Renal pelvis (tissue), 4 donors: ENCODE data around the gene RFTN1. TPM values are rescaled to one million over a fixed set of nuclear protein-coding genes. Genes with fewer than 3 reads are reported as not detected.

Experiments
- DNase-seq: peaks from one replicate; pipeline ENCODE4 v3.0.0-alpha.2; 2013
- polyA plus RNA-seq, 3 donors: library from polyadenylated mRNA; unstranded; fragments of 120-200 nt; gene quantifications; one replicate each; pipeline ENCODE4 v1.2.1, GENCODE V29; 2013; ENCODE audit not compliant: insufficient read length in 3 of 3

The RFTN1 gene
- polyA plus RNA-seq, 3 donors = 25.1 to 32.5 (median 31.6) TPM

DNA sequence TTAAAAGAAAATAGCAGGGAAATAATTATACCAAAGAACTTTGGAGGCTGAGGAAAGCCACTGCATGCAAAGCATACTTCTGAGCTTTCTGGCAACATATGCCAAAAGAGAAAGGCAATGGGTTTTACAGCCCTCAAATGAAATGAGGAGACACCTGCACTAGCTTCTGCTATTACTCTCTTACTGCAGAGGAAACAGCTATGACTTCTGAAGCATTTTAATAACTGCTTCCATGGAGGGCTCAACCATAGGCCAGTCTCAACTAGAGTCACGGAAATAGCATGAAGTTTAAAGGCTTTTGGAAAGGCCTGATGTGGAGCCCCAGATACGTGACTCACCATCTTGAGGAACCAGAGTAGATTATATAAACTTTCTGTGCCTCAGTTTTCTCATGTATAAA, 133.7 kb downstream of the RFTN1 start:
- DNase-seq = no peak

GRCh38 chr3:16378920-16379319, 134.6 kb downstream of the RFTN1 start:
- no peak for DNase-seq

- DNase-seq = no peak
These were observed 135.1 kb downstream of the RFTN1 start for GRCh38 chr3:16378415-16378814.

DNA sequence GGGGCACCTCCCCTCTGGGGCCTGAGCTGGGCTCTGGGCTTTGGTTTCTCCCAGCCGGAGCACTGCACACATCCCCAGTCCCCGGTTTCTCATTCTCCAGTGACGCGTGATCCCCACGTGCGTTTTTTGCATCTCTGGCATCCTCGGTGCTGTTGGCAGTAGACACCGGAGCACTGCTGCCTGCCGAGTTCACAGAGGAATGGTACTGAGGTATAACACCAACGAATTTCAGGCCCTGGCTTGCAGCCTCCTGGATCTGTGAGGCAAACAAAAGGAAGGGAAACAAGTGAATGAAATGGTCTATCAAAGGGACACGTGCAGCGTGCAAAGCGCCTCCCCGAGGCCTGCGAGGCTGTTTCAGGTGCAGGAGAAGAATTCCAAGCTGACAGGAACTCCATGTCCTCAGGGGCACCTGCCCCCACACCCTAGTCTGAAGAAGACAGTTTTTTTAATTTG, 135.6 kb downstream of the RFTN1 start:
- DNase-seq = no peak

- no peak for DNase-seq
These were observed 136.3 kb downstream of the RFTN1 start for GRCh38 chr3:16377196-16377595.

GRCh38 chr3:16375891-16376290, 137.6 kb downstream of the RFTN1 start:
- no peak for DNase-seq

GRCh38 chr3:16374935-16375245, 138.6 kb downstream of the RFTN1 start:
- DNase-seq = no peak

DNA sequence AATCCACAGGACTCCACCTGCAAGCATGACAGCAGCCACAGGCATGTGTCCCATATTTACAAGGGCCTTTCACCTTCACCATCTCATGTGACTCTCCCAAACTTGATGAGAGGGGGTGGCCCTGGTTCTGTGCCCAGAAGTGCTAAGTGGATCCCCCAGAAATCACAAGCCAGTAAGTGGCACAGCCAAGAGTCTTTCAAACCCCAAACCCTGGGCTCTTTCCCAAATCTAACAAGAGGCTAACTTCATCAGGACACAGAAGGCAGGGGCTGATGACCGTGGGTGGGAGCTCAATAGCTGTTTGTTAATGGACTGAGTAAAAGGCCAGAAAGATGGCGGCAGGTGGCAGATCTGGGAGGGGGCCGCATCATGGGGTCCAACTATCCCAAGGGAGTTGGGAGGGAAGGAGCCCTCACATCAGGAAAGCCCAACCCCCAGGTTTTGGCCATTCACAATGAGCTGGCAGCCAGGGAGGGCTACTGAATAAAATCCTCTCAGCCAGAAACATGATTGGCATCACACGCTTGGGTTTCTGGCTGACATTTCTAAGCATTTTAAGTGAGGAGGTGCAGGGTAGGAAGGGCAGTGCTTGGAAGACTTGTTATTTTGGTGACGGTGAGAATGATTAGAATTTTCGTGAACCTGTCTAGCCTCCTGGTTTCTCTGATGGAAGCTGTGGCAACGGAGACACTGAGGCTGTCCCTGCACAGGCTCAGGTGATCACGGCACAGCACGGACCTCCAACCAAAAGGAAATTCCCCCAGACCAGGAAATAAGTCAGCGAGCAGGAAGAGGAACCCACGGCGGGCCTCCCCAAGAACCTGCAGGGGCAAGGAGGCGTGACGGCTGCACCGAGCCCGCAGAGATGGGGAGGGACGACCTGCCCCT, 139.2 kb downstream of the RFTN1 start:
- no peak for DNase-seq

- DNase-seq = no peak
These were observed 140.1 kb downstream of the RFTN1 start for GRCh38 chr3:16373341-16373946.

- DNase-seq = peak; percentile 45
These were observed 140.9 kb downstream of the RFTN1 start for GRCh38 chr3:16372362-16373292.

DNA sequence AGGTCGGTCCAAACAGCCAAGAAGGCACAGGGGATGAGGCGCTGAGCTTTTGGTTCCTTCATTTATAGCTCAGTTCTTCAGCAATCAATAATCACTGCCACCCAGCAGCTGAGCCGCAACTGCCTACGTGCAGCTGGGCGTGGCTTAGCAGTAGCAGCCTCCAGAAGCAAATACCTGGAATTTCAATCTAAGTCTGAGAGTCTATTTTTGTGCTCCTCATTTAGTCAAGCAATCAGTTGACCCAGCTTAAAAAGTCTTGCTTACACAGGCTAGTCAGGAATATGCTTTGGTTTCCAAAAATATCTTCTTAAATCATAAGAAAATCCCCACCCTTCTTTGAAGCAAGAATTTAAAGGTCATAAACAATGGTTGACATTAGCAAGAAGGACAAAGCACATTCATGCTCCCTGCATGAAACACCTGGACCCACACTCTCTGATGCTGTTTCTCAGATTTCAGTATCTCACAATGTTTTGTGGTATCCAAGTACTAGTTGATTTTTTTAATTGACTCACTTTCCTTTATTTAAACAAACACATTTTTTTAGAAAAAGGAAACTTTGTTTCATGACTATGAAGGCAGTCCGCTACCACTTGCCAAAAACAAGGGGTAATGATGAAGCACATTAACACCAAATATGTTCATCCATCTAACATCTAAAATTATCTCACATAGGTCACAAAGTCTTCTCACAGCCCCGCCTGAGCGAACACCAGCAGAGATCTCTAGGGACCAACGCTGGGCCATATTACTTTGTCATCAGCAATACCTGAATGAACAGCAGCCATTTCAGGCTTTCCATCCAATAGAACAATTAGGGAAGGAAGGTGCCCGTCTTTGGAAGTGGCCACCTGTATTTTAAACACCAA, 142.4 kb downstream of the RFTN1 start:
- no peak for DNase-seq

DNA sequence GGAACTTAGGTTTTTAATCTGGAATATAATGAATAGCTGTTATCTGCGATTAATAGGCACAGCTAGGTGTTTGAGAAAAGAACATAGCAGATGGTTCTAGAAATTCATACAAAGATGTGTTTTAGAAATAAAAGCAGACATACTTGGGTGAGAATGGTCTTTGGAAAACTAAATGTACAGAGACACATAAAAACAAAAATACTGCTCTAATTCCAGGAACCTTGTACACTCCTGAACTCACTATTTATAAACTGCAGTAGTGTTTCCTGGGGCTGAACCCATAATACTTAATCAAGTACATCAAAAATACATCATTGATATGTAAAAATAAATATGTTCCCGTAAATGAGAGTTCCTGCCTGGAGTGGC, 143.0 kb downstream of the RFTN1 start:
- DNase-seq = no peak

GRCh38 chr3:16369885-16370284, 143.6 kb downstream of the RFTN1 start:
- no peak for DNase-seq

DNA sequence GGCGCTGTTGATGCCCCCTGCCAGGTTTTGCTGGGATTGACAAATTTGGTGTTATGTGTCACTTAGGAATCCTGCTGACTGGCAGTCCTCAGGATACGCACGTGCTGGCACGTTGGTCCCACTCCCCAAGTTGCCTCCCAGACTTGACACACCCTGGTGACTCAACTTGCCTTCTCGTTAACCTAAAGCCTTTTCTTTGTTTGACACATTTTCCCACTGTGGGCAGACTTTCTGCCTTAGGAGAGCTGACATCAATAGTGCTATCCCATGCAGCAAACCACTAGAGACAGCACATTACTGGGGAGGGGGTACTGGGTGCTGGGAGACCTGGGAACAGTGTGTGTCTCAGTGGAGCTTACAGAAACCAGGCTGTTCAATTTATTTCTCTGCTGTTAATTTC, 144.2 kb downstream of the RFTN1 start:
- no peak for DNase-seq

DNA sequence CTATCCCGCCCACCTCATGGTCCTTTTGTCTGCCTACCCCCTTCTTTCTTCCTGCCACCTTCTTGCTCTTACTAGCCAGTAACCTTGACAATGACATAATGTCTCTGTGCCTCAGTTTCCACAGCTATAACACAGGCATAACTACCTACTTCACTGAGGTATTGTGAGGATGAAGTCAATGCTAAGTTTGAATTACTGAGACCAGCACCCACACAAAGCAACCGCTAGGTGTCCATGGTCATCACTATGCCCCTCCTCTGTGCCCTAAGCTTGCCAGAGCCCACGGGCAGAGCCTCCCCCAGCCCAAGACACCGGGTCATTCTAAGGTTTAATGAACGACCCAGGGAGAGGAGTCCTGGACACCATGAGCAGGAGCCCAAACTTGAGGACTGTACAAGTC, 146.9 kb downstream of the RFTN1 start:
- DNase-seq = no peak

DNA sequence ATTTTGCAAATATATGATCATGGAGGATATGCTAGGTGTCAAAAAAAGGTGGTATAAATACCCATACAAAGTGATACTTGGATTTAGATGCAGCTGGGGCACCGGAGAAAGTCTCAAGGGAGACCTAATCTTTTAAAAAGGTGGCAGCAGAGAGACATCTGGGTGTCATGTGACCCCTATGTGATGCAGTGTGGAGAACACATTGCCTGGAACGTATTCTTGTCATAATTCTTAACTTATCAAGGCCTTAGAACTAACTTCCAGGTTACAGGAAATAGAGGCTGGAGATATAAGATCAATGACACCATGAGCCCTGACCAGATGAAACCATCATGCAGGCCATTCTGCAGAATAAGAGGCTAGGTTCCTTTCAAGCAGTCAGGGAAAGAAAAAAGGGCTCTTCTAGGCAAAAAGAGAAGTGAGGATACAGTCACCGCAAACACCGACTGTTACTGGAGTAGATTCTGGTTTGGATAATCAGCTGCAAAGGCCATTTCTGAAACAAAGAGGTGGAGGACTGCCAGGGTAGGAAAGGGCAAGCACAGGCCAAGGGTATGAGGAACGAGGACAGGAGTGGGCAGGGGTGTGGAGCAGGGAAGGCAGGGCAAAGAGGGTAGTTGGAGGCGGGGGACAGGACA, 147.9 kb downstream of the RFTN1 start:
- no peak for DNase-seq

DNA sequence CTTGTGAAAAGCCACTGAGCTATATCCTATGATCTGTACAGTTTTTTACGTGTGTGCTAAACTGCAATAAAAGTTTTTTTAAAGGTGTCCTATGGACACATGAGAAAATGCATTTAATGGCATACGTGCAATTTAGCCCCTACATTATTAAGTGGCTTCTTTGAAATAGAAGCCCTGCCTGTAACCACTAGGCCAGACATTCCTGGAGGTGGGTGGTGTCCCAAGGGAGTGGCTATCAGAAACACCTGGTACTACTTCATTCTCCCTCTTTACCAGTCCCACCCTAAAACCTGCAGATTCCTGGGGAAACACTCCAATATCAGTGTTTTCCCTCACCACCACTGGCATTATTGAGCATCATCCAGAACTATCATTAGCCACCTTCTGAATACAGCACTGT, 148.5 kb downstream of the RFTN1 start:
- DNase-seq = no peak

DNA sequence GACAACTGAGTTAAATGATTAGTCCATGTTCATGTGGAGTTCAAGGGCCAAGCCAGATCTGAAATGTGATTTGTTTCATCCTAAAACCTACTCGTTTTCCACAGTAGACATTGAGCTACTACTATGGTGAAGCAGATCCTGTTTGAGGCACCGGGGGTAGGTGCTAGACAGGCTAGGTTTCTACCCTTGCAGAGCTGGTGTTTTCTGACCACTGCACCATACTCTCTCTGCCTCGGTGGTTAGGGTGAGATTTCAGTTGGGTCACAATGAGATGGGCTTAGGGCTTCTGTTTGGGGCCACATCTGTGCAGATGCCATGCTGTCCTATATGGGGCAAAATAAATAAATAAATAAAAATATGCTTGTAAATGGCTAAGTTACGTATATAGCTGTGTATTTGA, 149.2 kb downstream of the RFTN1 start:
- no peak for DNase-seq

DNA sequence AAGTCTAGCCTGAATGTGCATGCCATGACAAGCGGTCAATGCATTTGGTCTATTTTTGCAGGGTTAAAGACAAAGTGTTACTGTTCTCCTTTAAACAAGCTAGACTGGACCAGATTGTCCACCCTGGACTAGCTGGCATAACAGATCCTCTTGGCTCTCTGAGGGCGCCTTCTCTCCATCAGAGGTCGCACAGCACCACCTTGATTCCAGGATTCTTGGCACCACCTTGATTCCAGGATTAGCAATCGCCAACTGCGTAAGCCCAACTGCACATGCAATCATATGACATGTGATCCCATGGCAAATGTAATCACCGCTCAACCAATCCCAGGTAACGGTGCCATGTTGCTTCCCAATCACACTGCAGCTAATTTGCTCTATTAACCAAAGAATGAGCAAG, 149.9 kb downstream of the RFTN1 start:
- no peak for DNase-seq

GRCh38 chr3:16362770-16363169, 150.7 kb downstream of the RFTN1 start:
- no peak for DNase-seq

GRCh38 chr3:16361087-16361486, 152.4 kb downstream of the RFTN1 start:
- DNase-seq = no peak
